Prostate gland (tissue), 2 donors: ENCODE results near the gene RBM20. TPM values are rescaled to one million over a fixed set of nuclear protein-coding genes. Genes with fewer than 3 reads are reported as not detected.
"Not testable (repeated sequence)": the region's sequence is repeated elsewhere in the genome, so short reads cannot be mapped to it uniquely, and the experiment has no call there.

Experiments
- DNase-seq: peaks from one replicate; pipeline ENCODE4 v3.0.0-alpha.2; 2019; ENCODE audit warnings: low spot score
- H3K27ac ChIP-seq, 2 donors: fragments of 200-600 bp; sonication (generic); 2 replicates each; pipeline ENCODE4 v1.5.1; 2017 to 2019
- H3K27me3 ChIP-seq: fragments of 200-600 bp; sonication (generic); replicated peaks from 2 replicates; pipeline ENCODE4 v1.5.1; 2019; ENCODE audit not compliant: insufficient read depth
- H3K36me3 ChIP-seq, 2 donors: fragments of 200-600 bp; sonication (generic); 1 replicate in 1 of 2; 2 replicates in 1 of 2; pipeline versions ENCODE4 v1.5.1 to v1.8.1; 2017 to 2019
- H3K4me1 ChIP-seq: fragments of 200-600 bp; sonication (generic); replicated peaks from 2 replicates; pipeline ENCODE4 v1.5.1; 2019
- H3K4me3 ChIP-seq, 2 donors: fragments of 200-600 bp; sonication (generic); 2 replicates each; pipeline ENCODE4 v1.5.1; 2017 to 2019
- H3K9me3 ChIP-seq: fragments of 200-600 bp; sonication (generic); 2 replicates; pipeline ENCODE4 v1.5.1; 2017
- POLR2A ChIP-seq: fragments of 450-650 bp; IDR thresholded peaks from one replicate; pipeline ENCODE4 v1.6.1; 2016; ENCODE audit warnings: antibody characterized with exemption, mild to moderate bottlenecking
- POLR2AphosphoS5 ChIP-seq: sonication (generic); formaldehyde crosslinking; IDR thresholded peaks from one replicate; pipeline ENCODE4 v1.6.1; 2017; ENCODE audit warnings: antibody characterized with exemption
- WGBS: methylation state at CpG from one replicate; pipeline ENCODE4 v1.1.5; 2018; 5-methylcytosine and 5-hydroxymethylcytosine counted together
- intact Hi-C: fragments of 100-400 bp; cut with DNase I; formaldehyde crosslinking; loops from one replicate; pipeline ENCODE4 v1.14.2; 2022
- total RNA-seq, 2 donors: library from RNA; depleted of rRNA; stranded (reverse); fragments of >200 nt; gene quantifications; one replicate each; pipeline ENCODE4 v1.1.0, GENCODE V29; 2016
- TF ChIP-seq, protein P1 (sequence below), 4 experiments: fragments of 200-600 bp in 2 of 4; fragments of 450-650 bp in 2 of 4; sonication (generic) in 2 of 4; IDR thresholded peaks; 1 replicate in 3 of 4; 2 replicates in 1 of 4; pipeline ENCODE4 v1.5.1; 2016 to 2019; ENCODE audit warnings: antibody characterized with exemption in 4 of 4, mild to moderate bottlenecking in 2 of 4, moderate library complexity in 2 of 4

RBM20 gene
- total RNA-seq, 2 donors from 2014 or later: 0.41 to 2.8 TPM

DNA sequence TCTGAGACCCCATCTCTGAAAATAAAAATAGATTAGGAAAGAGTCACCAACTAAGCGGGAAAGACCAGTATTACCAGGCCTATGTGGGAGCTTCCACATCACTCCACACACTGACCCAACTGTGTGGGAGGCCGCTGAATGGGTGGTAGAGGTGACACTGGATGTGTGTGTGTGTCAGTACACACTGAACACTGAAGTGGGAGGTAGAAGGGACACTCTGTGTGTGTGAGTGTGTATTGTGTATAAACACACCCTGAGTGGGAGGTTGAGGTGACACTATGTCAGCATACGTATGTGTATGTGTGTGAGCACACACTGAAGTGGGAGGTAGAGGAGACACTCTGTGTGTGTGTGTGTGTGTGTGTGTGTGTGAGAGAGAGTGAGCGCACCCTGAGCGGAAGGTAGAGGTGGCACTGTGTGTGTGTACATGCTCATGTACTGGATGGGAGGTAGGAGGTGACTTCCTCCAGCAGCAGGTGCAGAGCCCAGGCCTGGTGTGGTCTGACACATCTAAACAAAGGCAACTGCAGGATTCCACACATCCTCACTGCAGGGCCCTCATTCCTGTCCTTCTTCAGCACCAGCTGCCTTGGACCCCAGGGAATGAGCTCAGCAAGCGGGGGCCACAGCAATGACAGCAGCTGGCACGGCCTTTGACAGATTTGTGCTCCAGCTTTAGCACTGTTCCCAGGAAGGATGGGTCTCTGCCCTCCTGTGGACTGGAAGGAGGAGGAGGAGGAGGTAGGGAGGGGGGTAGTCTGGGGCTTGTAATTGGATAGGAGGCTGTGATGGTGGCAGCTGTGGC is 26.5 kb upstream of the RBM20 start:
- Histone ChIP-seq H3K4me1 (no peaks in the 10 kb centered on the region), H3K4me3 (no peak overlapping the region), H3K27ac (no peak overlapping the region), H3K9me3 (no peaks in the 10 kb centered on the region), H3K27me3 (no peaks in the 10 kb centered on the region), H3K36me3 (no peaks in the 10 kb centered on the region)
- intact Hi-C loops: no loop called here
- 94% methylated on average over 7 of the region's 7 CpGs for WGBS
- TF ChIP-seq POLR2A: no peak
- TF ChIP-seq POLR2AphosphoS5: no peak
- TF ChIP-seq, protein P1, sequence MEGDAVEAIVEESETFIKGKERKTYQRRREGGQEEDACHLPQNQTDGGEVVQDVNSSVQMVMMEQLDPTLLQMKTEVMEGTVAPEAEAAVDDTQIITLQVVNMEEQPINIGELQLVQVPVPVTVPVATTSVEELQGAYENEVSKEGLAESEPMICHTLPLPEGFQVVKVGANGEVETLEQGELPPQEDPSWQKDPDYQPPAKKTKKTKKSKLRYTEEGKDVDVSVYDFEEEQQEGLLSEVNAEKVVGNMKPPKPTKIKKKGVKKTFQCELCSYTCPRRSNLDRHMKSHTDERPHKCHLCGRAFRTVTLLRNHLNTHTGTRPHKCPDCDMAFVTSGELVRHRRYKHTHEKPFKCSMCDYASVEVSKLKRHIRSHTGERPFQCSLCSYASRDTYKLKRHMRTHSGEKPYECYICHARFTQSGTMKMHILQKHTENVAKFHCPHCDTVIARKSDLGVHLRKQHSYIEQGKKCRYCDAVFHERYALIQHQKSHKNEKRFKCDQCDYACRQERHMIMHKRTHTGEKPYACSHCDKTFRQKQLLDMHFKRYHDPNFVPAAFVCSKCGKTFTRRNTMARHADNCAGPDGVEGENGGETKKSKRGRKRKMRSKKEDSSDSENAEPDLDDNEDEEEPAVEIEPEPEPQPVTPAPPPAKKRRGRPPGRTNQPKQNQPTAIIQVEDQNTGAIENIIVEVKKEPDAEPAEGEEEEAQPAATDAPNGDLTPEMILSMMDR (IDR thresholded peaks at IDR 0.05): no peak
- DNase-seq: no peak

DNA sequence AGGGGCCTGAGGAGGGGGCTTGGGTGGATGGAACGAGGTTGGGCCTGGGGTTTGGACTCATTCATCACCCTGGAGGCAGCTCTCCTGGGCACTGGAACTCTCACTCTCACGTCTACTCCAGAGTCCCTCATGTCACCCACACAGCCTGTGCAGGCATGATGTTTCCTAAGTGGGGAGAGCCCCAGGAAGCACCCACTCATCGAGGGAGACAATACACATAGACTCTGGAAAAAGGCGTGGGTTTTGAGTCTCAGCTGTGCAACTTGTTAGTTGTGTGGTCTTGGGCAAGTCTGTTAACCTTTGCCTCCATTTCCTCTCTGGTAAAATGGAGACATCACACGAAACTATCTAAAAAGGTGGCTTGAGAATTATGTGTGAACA is 25.9 kb upstream of the RBM20 start:
- WGBS: 77% methylated on average over 5 of the region's 5 CpGs
- no peaks in the 10 kb centered on the region for H3K4me1 ChIP-seq
- no peaks in the 10 kb centered on the region for H3K36me3 ChIP-seq
- DNase-seq: no peak
- intact Hi-C loops: no loop called here
- H3K27ac ChIP-seq: no peak overlapping the region
- no peaks in the 10 kb centered on the region for H3K27me3 ChIP-seq
- no peak overlapping the region for H3K4me3 ChIP-seq
- no peak for TF ChIP-seq POLR2AphosphoS5
- TF ChIP-seq, protein P1 (IDR thresholded peaks at IDR 0.05): no peak
- no peak for TF ChIP-seq POLR2A
- no peaks in the 10 kb centered on the region for H3K9me3 ChIP-seq

DNA sequence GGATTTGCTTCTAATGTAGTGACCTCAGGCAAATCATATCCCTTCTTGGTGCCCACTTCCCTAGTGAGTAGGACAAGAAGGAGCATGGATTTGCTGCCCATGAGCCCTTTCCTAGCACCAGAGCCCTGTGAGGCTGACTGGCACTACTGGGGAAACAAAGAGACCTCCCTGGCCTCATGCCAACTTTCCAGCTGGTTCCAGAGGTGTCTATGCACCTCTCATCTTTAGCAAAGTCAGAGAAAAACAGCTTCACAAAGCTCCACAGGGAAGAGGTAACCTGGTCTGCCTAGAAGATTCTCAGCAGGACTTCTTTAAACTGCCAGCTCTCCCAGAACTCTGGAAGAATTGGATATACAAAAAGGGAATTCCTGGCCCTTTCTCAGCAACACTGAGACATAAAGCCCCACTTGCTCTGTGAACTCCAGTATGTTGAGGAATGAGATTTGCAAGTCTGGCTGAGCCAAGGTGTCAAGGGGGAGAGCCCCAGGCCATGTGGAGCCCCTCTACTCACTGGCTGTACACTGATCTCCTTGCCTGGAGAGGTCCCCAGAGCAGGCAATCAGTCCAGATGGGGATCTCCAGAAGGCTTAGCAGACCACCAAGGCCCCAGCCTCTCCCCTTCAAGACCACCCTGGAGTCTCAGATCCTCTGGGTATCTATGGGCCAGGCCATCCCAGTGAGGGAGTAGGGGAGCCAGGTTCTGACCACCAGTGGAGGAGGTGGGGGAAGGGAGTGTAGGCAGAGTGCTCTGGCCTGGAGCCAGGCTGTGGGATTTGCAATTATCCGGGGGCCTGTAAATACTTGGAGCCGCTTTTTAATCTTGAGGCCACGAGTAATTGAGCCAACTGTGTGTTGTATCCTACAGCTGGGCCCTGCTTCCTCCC is 24.4 kb upstream of the RBM20 start:
- DNase-seq: no peak
- 54% methylated on average over 3 of the region's 3 CpGs for WGBS
- Histone ChIP-seq H3K27me3 (no peaks in the 10 kb centered on the region), H3K36me3 (no peaks in the 10 kb centered on the region), H3K27ac (no peak overlapping the region), H3K4me1 (no peaks in the 10 kb centered on the region), H3K9me3 (no peaks in the 10 kb centered on the region), H3K4me3 (no peak overlapping the region)
- TF ChIP-seq, protein P1 (IDR thresholded peaks at IDR 0.05): no peak
- no peak for TF ChIP-seq POLR2A
- no peak for TF ChIP-seq POLR2AphosphoS5
- intact Hi-C loops: no loop called here

DNA sequence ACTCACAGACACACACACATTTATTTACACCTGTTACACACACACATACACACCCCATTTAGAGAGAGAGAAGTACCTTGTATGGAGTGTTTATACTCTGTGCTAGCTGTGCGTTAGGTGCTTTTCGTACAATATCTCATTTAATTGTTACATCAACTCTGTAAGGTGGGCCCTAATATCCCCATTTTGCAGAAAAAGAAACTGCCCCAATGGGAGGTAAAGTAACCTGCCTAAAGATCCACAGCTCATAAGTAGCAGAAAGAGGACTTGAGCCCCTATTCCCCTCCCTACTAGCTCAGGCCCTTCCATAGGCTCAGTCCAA is 23.8 kb upstream of the RBM20 start:
- no peak for DNase-seq
- 98% methylated on average over 2 of the region's 2 CpGs for WGBS

DNA sequence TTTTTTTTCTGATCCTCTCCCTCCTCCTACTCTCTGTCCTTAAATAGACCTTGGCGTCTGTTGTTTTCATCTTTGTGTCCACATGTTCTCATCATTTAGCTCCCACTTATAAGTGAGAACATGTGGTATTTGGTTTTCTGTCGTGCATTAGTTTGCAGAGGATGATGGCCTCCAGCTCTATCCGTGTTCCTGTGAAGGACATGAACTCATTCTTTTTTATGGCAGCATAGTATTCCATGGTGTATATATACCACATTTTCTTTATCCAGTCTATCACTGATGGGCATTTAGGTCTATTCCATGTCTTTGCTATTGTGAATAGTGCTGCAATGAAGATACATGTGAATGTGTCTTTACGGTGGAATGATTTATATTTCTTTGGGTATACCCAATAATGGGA is 20.8 kb upstream of the RBM20 start:
- H3K4me3 ChIP-seq, intact Hi-C loops, H3K4me1 ChIP-seq, H3K36me3 ChIP-seq, DNase-seq, H3K9me3 ChIP-seq, H3K27ac ChIP-seq, H3K27me3 ChIP-seq: not testable (repeated sequence)
- WGBS: 89% methylated on average over 4 of the region's 4 CpGs

More for the DNA sequence above, 23.8 kb upstream of the RBM20 start:
- TF ChIP-seq POLR2A (no peak), POLR2AphosphoS5 (no peak)
- TF ChIP-seq, protein P1 (IDR thresholded peaks at IDR 0.05): no peak
- Histone ChIP-seq H3K27ac (no peak overlapping the region), H3K4me3 (no peak overlapping the region), H3K27me3 (no peaks in the 10 kb centered on the region), H3K9me3 (no peaks in the 10 kb centered on the region), H3K4me1 (no peaks in the 10 kb centered on the region), H3K36me3 (no peaks in the 10 kb centered on the region)
- intact Hi-C loops: no loop called here
